Measurements from ENCODE around the gene ULBP2.

DNA sequence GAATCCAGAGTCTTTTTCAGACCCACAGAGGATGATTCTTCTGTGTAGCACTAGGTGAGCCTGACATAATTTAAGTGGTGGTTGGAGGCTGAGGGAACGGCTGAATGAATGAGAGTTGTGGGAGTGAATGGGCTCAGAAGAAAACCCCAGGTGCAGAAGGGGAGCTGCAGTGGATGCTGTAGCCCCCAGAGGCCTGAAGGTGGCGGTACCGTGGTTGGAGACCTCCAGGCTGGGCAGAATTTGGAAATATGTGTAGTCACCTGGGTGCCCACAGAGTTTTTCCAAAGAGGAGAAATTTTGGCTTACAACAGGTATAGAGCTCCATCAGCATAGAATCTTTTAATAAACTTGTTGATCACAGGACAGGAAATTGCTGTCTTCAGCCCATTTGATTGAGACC lies 12.4 kb upstream of the ULBP2 start:
- no peak for TF ChIP-seq RXRA (IDR thresholded peaks at IDR 0.05; ENCODE audit: insufficient read depth, low read depth, low read length)
- no peak for TF ChIP-seq BRCA1 (IDR thresholded peaks at IDR 0.05; ENCODE audit: low read depth, low read length)
- no peak for TF ChIP-seq E2F6 (IDR thresholded peaks at IDR 0.05)

All from H1 (cell line).